Nephron (organoid): ENCODE results near the gene FAM20C.

ENCODE experiments used
- H3K27ac Mint-ChIP-seq, 3 experiments: 2 replicates each; pipeline ENCODE4 v1.8.0; 2020; ENCODE audit warnings: mixed read lengths in 3 of 3, mild to moderate bottlenecking in 2 of 3, moderate library complexity in 1 of 3
- H3K27me3 Mint-ChIP-seq: 2 replicates; pipeline ENCODE4 v1.8.0; 2021; ENCODE audit warnings: low read depth, mild to moderate bottlenecking, moderate library complexity, mixed read lengths
- H3K36me3 Mint-ChIP-seq: 2 replicates; pipeline ENCODE4 v1.8.0; 2020; ENCODE audit warnings: low read depth, mixed read lengths
- H3K4me1 Mint-ChIP-seq: 2 replicates; pipeline ENCODE4 v1.8.0; 2020; ENCODE audit warnings: mixed read lengths
- H3K4me3 Mint-ChIP-seq, 3 experiments: 2 replicates each; pipeline ENCODE4 v1.8.0; 2020; ENCODE audit warnings: mild to moderate bottlenecking in 3 of 3, mixed read lengths in 3 of 3, moderate library complexity in 2 of 3
- H3K9me3 Mint-ChIP-seq: 2 replicates; pipeline ENCODE4 v1.8.0; 2020; ENCODE audit warnings: mixed read lengths
- TF ChIP-seq, protein P1 (sequence below), 3 experiments: fragments of 200-600 bp; sonication (generic); IDR thresholded peaks; one replicate each; pipeline ENCODE4 v1.5.0; 2021; ENCODE audit warnings: antibody characterized with exemption in 3 of 3; ENCODE audit not compliant: unreplicated experiment in 3 of 3

The FAM20C gene

DNA sequence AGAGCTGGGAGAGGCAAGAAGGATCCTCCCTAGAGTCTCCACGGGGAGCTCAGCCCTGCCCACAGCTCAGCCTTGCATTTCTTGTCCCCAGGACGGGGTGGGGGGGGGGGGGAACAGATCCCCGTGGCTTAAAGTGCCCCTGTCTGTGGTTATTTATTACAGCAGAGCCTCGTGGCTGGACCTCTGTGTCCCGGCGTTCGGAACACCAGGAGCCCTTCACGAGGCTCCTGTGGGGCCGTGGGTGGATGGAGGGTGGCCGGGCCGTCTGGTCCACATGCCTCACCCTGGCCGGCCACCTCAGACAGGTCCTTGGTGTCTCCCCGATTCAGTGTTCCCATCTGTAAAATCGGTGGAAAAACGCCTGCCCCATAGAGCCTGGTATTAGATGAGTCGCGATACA lies 37.9 kb downstream of the FAM20C start:
- Mint-ChIP-seq H3K27me3 (peaks cover 6% of the 10 kb centered on the region), H3K9me3 (no peaks in the 10 kb centered on the region), H3K36me3 (peaks cover 16% of the 10 kb centered on the region), H3K4me3 (peak overlapping the region in 1 of 3 experiments; percentile 22), H3K27ac (peak overlapping the region in 2 of 3 experiments; percentile 45 to 80), H3K4me1 (peaks cover 60% of the 10 kb centered on the region)
- TF ChIP-seq, protein P1, sequence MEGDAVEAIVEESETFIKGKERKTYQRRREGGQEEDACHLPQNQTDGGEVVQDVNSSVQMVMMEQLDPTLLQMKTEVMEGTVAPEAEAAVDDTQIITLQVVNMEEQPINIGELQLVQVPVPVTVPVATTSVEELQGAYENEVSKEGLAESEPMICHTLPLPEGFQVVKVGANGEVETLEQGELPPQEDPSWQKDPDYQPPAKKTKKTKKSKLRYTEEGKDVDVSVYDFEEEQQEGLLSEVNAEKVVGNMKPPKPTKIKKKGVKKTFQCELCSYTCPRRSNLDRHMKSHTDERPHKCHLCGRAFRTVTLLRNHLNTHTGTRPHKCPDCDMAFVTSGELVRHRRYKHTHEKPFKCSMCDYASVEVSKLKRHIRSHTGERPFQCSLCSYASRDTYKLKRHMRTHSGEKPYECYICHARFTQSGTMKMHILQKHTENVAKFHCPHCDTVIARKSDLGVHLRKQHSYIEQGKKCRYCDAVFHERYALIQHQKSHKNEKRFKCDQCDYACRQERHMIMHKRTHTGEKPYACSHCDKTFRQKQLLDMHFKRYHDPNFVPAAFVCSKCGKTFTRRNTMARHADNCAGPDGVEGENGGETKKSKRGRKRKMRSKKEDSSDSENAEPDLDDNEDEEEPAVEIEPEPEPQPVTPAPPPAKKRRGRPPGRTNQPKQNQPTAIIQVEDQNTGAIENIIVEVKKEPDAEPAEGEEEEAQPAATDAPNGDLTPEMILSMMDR (IDR thresholded peaks at IDR 0.05; ENCODE audit: unreplicated experiment in 3 of 3): no peak

DNA sequence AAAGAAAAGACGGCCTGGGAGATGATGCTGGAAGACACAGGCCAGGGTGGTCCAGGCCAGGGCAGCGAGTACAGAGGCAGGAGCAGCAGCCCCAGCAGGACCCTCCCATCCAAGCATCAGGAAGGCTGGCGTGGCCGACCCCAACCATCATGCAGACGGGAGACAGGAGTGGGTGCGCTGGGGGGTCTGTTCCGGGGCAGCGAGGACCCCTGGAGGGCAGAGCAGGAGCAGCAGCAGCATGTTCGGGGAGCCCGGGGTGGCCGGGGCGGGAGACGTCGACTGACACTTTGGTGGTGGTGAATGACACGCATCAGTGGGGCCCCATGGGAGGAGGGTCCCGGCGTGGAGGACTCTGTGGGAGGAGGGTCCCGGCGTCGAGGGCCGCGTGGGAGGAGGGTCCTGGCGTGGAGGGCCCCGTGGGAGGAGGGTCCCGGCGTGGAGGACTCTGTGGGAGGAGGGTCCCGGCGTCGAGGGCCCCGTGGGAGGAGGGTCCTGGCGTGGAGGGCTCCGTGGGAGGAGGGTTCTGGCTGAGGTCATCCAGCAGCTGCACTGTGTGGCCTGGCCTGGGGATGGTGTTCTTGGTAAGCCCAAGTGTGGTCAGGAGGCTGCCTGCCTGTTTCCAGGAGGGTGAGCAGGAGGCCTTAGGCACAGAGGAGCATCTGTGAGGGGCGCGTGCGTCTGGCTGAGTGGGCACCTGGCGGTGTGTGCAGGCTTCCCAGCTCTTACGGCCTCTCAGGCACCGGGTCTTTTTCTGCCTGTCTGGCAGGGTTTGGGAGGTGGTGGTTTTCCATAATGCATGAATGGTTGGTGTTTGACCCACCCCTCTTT lies 38.9 kb downstream of the FAM20C start:
- peaks cover 60% of the 10 kb centered on the region for H3K4me1 Mint-ChIP-seq
- H3K27ac Mint-ChIP-seq: peak overlapping the region; percentile 45 to 80 (median 49)
- peaks cover 6% of the 10 kb centered on the region for H3K27me3 Mint-ChIP-seq
- peaks cover 16% of the 10 kb centered on the region for H3K36me3 Mint-ChIP-seq
- H3K9me3 Mint-ChIP-seq: no peaks in the 10 kb centered on the region
- TF ChIP-seq, protein P1 (IDR thresholded peaks at IDR 0.05; ENCODE audit: unreplicated experiment in 3 of 3): peak in 2 of 3 experiments; percentile 17 to 31
- peak overlapping the region in 1 of 3 experiments; percentile 22 for H3K4me3 Mint-ChIP-seq

- Mint-ChIP-seq H3K27me3 (peaks cover 6% of the 10 kb centered on the region), H3K36me3 (peaks cover 15% of the 10 kb centered on the region), H3K4me3 (no peak overlapping the region), H3K9me3 (no peaks in the 10 kb centered on the region), H3K27ac (no peak overlapping the region), H3K4me1 (peaks cover 59% of the 10 kb centered on the region)
- TF ChIP-seq, protein P1 (IDR thresholded peaks at IDR 0.05; ENCODE audit: unreplicated experiment in 3 of 3): no peak
Measured at GRCh38 chr7:231858-232246, 39.5 kb downstream of the FAM20C start.

- TF ChIP-seq, protein P1 (IDR thresholded peaks at IDR 0.05; ENCODE audit: unreplicated experiment in 3 of 3): no peak
- Mint-ChIP-seq H3K9me3 (no peaks in the 10 kb centered on the region), H3K27ac (peak overlapping the region; percentile 68 to 82 (median 73)), H3K4me3 (peak overlapping the region in 2 of 3 experiments; percentile 32 to 56), H3K36me3 (peaks cover 13% of the 10 kb centered on the region), H3K27me3 (peaks cover 6% of the 10 kb centered on the region), H3K4me1 (peaks cover 52% of the 10 kb centered on the region)
Measured at GRCh38 chr7:232410-233248, 40.3 kb downstream of the FAM20C start.

GRCh38 chr7:233249-234035 lies 41.1 kb downstream of the FAM20C start:
- H3K4me3 Mint-ChIP-seq: peak overlapping the region in 2 of 3 experiments; percentile 32 to 56
- H3K27me3 Mint-ChIP-seq: peaks cover 6% of the 10 kb centered on the region
- no peaks in the 10 kb centered on the region for H3K9me3 Mint-ChIP-seq
- H3K4me1 Mint-ChIP-seq: peaks cover 47% of the 10 kb centered on the region
- peaks cover 13% of the 10 kb centered on the region for H3K36me3 Mint-ChIP-seq
- TF ChIP-seq, protein P1 (IDR thresholded peaks at IDR 0.05; ENCODE audit: unreplicated experiment in 3 of 3): no peak
- peak overlapping the region; percentile 68 to 82 (median 73) for H3K27ac Mint-ChIP-seq
